Suprapubic skin (tissue), 4 donors: ENCODE data around the gene GPR160. TPM values are rescaled to one million over a fixed set of nuclear protein-coding genes. Genes with fewer than 3 reads are reported as not detected.

Experiments used
- DNase-seq, 2 donors: peaks; one replicate each; pipeline ENCODE4 v3.0.0-alpha.2; 2019; ENCODE audit warnings: low spot score in 2 of 2
- H3K27ac ChIP-seq: fragments of 200-600 bp; sonication (generic); one replicate; pipeline ENCODE4 v1.5.1; 2019
- H3K27me3 ChIP-seq: fragments of 200-600 bp; sonication (generic); one replicate; pipeline ENCODE4 v1.5.1; 2019
- H3K36me3 ChIP-seq: fragments of 200-600 bp; sonication (generic); one replicate; pipeline ENCODE4 v1.5.1; 2019
- H3K4me1 ChIP-seq: fragments of 200-600 bp; sonication (generic); one replicate; pipeline ENCODE4 v1.5.1; 2019
- H3K4me3 ChIP-seq: fragments of 200-600 bp; sonication (generic); one replicate; pipeline ENCODE4 v1.5.1; 2019; ENCODE audit warnings: mild to moderate bottlenecking
- H3K9me3 ChIP-seq: fragments of 200-600 bp; sonication (generic); one replicate; pipeline ENCODE4 v1.5.1; 2019
- CTCF ChIP-seq, 2 donors: fragments of 200-600 bp in 1 of 2; fragments of 450-650 bp in 1 of 2; sonication (generic) in 1 of 2; IDR thresholded peaks; one replicate each; pipeline ENCODE4 v1.5.1; 2016 to 2019; ENCODE audit warnings: antibody characterized with exemption in 2 of 2, mild to moderate bottlenecking in 1 of 2, moderate library complexity in 1 of 2
- EP300 ChIP-seq: sonication (generic); formaldehyde crosslinking; IDR thresholded peaks from one replicate; pipeline ENCODE4 v1.6.1; 2017; ENCODE audit warnings: antibody characterized with exemption
- POLR2A ChIP-seq, 2 donors: fragments of 450-650 bp; IDR thresholded peaks; one replicate each; pipeline ENCODE4 v1.6.1; 2017; ENCODE audit warnings: antibody characterized with exemption in 2 of 2, mild to moderate bottlenecking in 2 of 2, moderate library complexity in 2 of 2
- POLR2AphosphoS5 ChIP-seq, 3 donors: sonication (generic); formaldehyde crosslinking; IDR thresholded peaks; one replicate each; pipeline ENCODE4 v1.6.1; 2017; ENCODE audit warnings: antibody characterized with exemption in 3 of 3
- WGBS: methylation state at CpG from one replicate; pipeline ENCODE4 v1.1.5; 2018; 5-methylcytosine and 5-hydroxymethylcytosine counted together
- total RNA-seq, 4 donors: library from RNA; depleted of rRNA; stranded (reverse); fragments of >200 nt; gene quantifications; one replicate each; pipeline ENCODE4 v1.1.0, GENCODE V29; 2016

Gene GPR160
- total RNA-seq, 4 donors from 2014 or later = 2.8 to 12.2 (median 3.0) TPM

- no peak for DNase-seq
- no peaks in the 10 kb centered on the region for H3K9me3 ChIP-seq
- WGBS = 86% methylated on average over 3 of the region's 3 CpGs
- no peaks in the 10 kb centered on the region for H3K4me1 ChIP-seq
- H3K27me3 ChIP-seq = no peaks in the 10 kb centered on the region
- no peak overlapping the region for H3K27ac ChIP-seq
- H3K4me3 ChIP-seq = no peak overlapping the region
- TF ChIP-seq POLR2AphosphoS5 (IDR thresholded peaks at IDR 0.05) = no peak
- no peak for TF ChIP-seq CTCF (IDR thresholded peaks at IDR 0.05)
- TF ChIP-seq EP300 = no peak
- TF ChIP-seq POLR2A (IDR thresholded peaks at IDR 0.05) = no peak
- H3K36me3 ChIP-seq = peaks cover 86% of the 10 kb centered on the region
These were observed 58.5 kb downstream of the GPR160 start for GRCh38 chr3:170096342-170096741.

- no peak for TF ChIP-seq POLR2A (IDR thresholded peaks at IDR 0.05)
- TF ChIP-seq POLR2AphosphoS5 (IDR thresholded peaks at IDR 0.05) = no peak
- TF ChIP-seq EP300 = no peak
- TF ChIP-seq CTCF (IDR thresholded peaks at IDR 0.05) = no peak
- Histone ChIP-seq H3K27ac (no peak overlapping the region), H3K4me3 (no peak overlapping the region), H3K27me3 (no peaks in the 10 kb centered on the region), H3K36me3 (peaks cover 85% of the 10 kb centered on the region), H3K4me1 (no peaks in the 10 kb centered on the region), H3K9me3 (no peaks in the 10 kb centered on the region)
- no peak for DNase-seq
- 90% methylated on average over 1 of the region's 1 CpG for WGBS
These were observed 61.0 kb downstream of the GPR160 start for GRCh38 chr3:170098753-170099152.

GRCh38 chr3:170100944-170101343 lies 63.1 kb downstream of the GPR160 start:
- no peaks in the 10 kb centered on the region for H3K9me3 ChIP-seq
- H3K36me3 ChIP-seq = peaks cover 75% of the 10 kb centered on the region
- H3K4me1 ChIP-seq = no peaks in the 10 kb centered on the region
- no peak overlapping the region for H3K4me3 ChIP-seq
- TF ChIP-seq POLR2A (IDR thresholded peaks at IDR 0.05) = no peak
- TF ChIP-seq EP300 = no peak
- no peak for TF ChIP-seq POLR2AphosphoS5 (IDR thresholded peaks at IDR 0.05)
- no peak for TF ChIP-seq CTCF (IDR thresholded peaks at IDR 0.05)
- DNase-seq = no peak
- no peaks in the 10 kb centered on the region for H3K27me3 ChIP-seq
- H3K27ac ChIP-seq = no peak overlapping the region
- WGBS = 96% methylated on average over 1 of the region's 1 CpG

GRCh38 chr3:170102431-170102830 lies 64.6 kb downstream of the GPR160 start:
- peaks cover 70% of the 10 kb centered on the region for H3K36me3 ChIP-seq
- H3K4me3 ChIP-seq = no peak overlapping the region
- H3K27me3 ChIP-seq = no peaks in the 10 kb centered on the region
- H3K9me3 ChIP-seq = no peaks in the 10 kb centered on the region
- no peak for TF ChIP-seq CTCF (IDR thresholded peaks at IDR 0.05)
- TF ChIP-seq POLR2A (IDR thresholded peaks at IDR 0.05) = no peak
- TF ChIP-seq EP300 = no peak
- no peak for TF ChIP-seq POLR2AphosphoS5 (IDR thresholded peaks at IDR 0.05)
- H3K27ac ChIP-seq = no peak overlapping the region
- no peak for DNase-seq
- H3K4me1 ChIP-seq = no peaks in the 10 kb centered on the region
- WGBS = 97% methylated on average over 8 of the region's 8 CpGs

GRCh38 chr3:170107941-170108340 lies 70.1 kb downstream of the GPR160 start:
- no peaks in the 10 kb centered on the region for H3K27me3 ChIP-seq
- H3K4me1 ChIP-seq = no peaks in the 10 kb centered on the region
- TF ChIP-seq EP300 = no peak
- no peak for TF ChIP-seq POLR2A (IDR thresholded peaks at IDR 0.05)
- no peak for TF ChIP-seq CTCF (IDR thresholded peaks at IDR 0.05)
- no peak for TF ChIP-seq POLR2AphosphoS5 (IDR thresholded peaks at IDR 0.05)
- H3K9me3 ChIP-seq = no peaks in the 10 kb centered on the region
- 86% methylated on average over 1 of the region's 1 CpG for WGBS
- H3K4me3 ChIP-seq = no peak overlapping the region
- peaks cover 50% of the 10 kb centered on the region for H3K36me3 ChIP-seq
- H3K27ac ChIP-seq = no peak overlapping the region
- no peak for DNase-seq
